AG04449 (cell line): Measurements from ENCODE around the gene MARVELD3.
"Not testable (repeated sequence)": the region's sequence is repeated elsewhere in the genome, so short reads cannot be mapped to it uniquely, and the experiment has no call there.

Experiments used
- CTCF ChIA-PET: fragments of 350-600 bp; formaldehyde crosslinking; extraction: SDS; loops from one replicate; lab custom pipeline; 2021; ENCODE audit warnings: antibody characterized with exemption; lab: Yijun Ruan, JAX
- POLR2A ChIA-PET: fragments of 400-600, 350-600 bp; formaldehyde crosslinking; extraction: SDS; loops from one replicate; lab custom pipeline; 2020; ENCODE audit warnings: antibody characterized with exemption, inconsistent platforms; lab: Yijun Ruan, JAX
- DNase-seq: peaks from one replicate; pipeline ENCODE4 v3.0.0-alpha.2; 2010; ENCODE audit warnings: low read depth, low spot score
- H3K4me3 ChIP-seq: 2 replicates; pipeline ENCODE4 v1.5.1; 2011; ENCODE audit warnings: low read depth, mild to moderate bottlenecking, control low read depth, low read length
- TF ChIP-seq, protein P1 (sequence below): IDR thresholded peaks from one replicate; pipeline ENCODE4 v1.5.1; 2011; ENCODE audit warnings: mild to moderate bottlenecking, moderate library complexity, low read length, control low read depth, inconsistent platforms; ENCODE audit not compliant: insufficient read depth; ENCODE audit errors: missing control alignments

The MARVELD3 gene

DNA sequence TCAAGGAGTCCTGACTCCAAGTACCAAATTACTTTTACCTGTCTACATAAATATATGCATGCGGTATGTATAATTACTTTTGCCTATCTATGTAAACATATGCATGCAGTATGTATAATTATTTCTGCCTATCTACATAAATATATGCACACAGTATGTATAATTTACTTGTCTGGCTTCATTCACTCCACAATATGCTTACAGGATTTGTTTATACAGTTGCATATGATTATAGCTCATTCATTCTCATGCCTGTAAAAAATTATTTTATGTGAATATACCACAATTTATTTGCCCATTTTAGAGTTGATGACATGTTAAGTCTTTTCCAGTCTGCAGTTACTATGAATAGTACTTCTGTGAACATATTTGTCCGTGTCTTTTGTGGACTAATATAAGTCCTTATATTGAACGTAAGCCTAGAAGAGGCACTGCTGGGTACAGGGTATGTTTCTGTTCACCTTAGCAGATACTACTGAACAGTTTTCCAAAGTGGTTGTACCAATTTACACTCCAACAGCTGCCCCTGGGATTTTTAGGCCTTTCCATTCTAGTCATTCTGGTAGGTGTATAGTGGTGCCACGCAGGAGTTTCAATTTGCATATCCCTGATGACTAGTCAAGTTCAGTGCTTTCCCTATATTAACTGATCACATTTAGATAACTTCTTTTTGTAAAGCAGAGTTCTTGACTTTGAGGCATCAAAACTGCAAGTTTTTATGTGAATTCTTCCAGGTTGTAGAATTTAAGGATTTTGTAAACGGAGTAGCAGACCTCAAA lies 47.0 kb downstream of the MARVELD3 start:
- POLR2A ChIA-PET = no interaction called here
- no peak overlapping the region for H3K4me3 ChIP-seq
- DNase-seq = no peak
- TF ChIP-seq, protein P1, sequence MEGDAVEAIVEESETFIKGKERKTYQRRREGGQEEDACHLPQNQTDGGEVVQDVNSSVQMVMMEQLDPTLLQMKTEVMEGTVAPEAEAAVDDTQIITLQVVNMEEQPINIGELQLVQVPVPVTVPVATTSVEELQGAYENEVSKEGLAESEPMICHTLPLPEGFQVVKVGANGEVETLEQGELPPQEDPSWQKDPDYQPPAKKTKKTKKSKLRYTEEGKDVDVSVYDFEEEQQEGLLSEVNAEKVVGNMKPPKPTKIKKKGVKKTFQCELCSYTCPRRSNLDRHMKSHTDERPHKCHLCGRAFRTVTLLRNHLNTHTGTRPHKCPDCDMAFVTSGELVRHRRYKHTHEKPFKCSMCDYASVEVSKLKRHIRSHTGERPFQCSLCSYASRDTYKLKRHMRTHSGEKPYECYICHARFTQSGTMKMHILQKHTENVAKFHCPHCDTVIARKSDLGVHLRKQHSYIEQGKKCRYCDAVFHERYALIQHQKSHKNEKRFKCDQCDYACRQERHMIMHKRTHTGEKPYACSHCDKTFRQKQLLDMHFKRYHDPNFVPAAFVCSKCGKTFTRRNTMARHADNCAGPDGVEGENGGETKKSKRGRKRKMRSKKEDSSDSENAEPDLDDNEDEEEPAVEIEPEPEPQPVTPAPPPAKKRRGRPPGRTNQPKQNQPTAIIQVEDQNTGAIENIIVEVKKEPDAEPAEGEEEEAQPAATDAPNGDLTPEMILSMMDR = no peak
- CTCF ChIA-PET = interaction anchor here (1.0 to 1.3 kb wide), 3 partner anchors 16 to 288 kb away, joined by 3 to 6 read pairs (median 3); no protein-coding TSS in a partner anchor

DNA sequence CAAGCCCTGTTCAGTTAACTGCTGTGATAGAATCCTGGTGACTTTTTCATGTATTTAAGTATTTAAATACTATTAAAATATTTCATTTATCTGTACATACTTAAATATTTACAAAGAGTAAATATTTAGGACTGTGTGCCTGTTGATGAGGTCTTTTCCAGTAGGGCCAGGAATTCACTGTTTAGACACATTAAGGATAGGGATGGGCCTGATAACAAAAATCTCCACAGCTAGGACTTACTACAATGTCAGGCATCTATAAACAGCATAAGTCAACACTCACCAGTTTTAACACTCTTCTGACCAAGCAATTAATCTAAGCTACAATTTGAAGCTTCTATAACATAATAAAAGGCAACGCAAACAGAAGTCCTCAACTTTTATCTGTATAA lies 47.6 kb downstream of the MARVELD3 start:
- TF ChIP-seq, protein P1 = no peak
- ChIA-PET POLR2A (no interaction called here), CTCF (interaction anchor here (1.1 to 1.3 kb wide), 2 partner anchors 20 to 63 kb away, joined by 3 to 6 read pairs; no protein-coding TSS in a partner anchor)
- DNase-seq = no peak
- no peak overlapping the region for H3K4me3 ChIP-seq

DNA sequence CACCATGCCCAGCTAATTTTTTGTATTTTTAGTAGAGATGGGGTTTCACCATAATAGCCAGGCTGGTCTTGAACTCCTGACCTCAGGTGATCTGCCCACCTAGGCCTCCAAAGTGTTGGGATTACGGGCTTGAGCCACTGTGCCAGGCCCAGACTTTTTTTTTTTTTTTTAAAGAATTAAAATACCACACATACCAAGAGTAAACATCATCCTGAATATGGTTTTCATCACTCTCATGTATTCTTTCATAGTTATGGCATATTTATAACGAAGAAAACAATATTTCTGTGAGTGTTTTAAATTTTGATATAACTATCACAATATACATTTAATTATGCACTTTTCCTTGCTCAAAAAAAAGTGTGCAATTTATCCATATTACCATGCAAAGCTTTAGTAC lies 48.2 kb downstream of the MARVELD3 start:
- DNase-seq = no peak
- TF ChIP-seq, protein P1 = no peak
- CTCF ChIA-PET = interaction anchor here (1.1 to 1.3 kb wide), 2 partner anchors 20 to 63 kb away, joined by 3 to 6 read pairs; no protein-coding TSS in a partner anchor
- POLR2A ChIA-PET = no interaction called here
- no peak overlapping the region for H3K4me3 ChIP-seq

DNA sequence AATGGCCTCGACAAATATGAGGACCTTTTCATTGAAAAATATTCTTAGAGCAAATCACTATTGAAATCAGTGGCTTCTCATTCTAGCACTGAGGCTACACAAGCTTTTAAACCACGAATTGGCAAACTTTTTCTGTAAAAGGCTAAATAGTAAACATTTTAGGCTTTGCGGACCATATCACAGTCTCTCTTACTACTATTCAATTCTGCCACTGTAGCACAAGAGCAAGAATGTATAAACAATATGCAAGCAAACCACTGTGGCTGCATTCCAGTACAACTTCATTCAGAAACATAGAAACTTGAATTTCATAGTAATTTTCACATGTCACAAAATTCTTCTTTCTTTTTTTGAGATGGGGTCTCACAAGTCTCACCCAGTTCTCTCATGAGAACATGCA lies 49.4 kb downstream of the MARVELD3 start:
- ChIA-PET CTCF (no interaction called here), POLR2A (no interaction called here)
- no peak overlapping the region for H3K4me3 ChIP-seq
- TF ChIP-seq, protein P1 = no peak
- no peak for DNase-seq

DNA sequence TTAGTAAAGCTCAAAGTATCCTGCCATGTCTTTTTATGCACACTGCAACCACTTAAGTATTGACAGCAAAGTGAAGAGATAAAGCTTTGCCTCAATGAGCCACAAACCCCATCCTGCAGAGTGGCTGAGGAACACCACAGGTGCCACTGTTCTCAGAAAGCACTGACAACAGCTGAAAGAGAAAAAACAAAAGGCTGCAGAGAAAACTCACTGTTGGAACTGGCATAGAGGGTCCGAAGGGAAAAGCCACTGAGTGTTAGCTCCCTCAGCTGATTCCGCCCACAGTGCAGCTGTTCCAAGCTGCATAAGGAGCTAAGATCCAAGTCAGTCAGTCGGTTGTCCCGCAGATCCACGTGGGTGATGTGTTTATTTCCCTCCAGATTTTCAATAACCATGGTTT lies 50.3 kb downstream of the MARVELD3 start:
- CTCF ChIA-PET = interaction anchor here (1.0 kb wide), 1 partner anchor 206 kb away, joined by 3 read pairs; no protein-coding TSS in a partner anchor
- TF ChIP-seq, protein P1 = no peak
- no peak overlapping the region for H3K4me3 ChIP-seq
- POLR2A ChIA-PET = no interaction called here
- no peak for DNase-seq

DNA sequence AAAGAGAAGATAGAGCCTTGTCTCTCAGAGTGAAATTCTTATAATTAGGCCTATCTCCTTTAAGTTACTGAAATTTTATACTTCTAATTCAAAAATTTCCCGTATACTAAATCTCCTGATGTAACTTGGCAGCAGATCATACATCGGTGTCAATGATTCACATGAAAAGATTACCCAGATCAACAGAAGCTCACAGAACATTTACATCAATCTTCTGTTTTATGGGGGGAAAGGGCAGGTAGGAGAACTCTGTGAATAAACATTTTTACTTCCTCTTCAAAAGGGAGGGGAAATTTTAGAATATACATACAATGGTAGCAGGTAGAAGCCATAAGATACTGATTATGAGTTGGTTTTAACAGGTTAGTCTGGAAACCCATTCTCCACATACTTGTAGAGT lies 55.4 kb downstream of the MARVELD3 start:
- ChIA-PET CTCF (no interaction called here), POLR2A (no interaction called here)
- no peak overlapping the region for H3K4me3 ChIP-seq
- no peak for DNase-seq
- TF ChIP-seq, protein P1 = no peak

DNA sequence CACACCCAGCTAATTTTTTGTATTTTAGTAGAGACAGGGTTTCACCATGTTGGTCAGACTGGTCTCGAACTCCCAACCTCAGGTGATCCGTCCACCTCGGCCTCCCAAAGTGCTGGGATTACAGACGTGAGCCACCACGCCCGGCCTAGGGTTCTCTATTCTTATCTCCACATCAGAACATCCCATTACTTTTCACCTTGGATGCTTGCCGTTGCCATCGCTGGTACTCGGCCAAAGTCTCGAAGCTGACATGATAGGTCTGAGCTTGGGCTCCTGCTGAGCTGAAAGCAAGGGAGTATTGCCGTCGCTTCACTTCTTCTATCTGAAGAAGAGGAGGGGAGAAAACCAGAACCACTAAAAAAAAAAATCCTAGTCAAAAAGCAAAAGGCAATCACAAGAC lies 58.3 kb downstream of the MARVELD3 start:
- CTCF ChIA-PET = interaction anchor here (1.6 kb wide), 1 partner anchor 14 kb away, joined by 3 read pairs; no protein-coding TSS in a partner anchor
- DNase-seq, POLR2A ChIA-PET, H3K4me3 ChIP-seq: not testable (repeated sequence)
